GM12878 (cell line): ENCODE data around the gene SHD. TPM values are rescaled to one million over a fixed set of nuclear protein-coding genes. Genes with fewer than 3 reads are reported as not detected.

Experiments
- ATAC-seq: fragments of 200-7000 bp; cut with Tn5 transposase; 3 replicates; pipeline ENCODE4 v1.9.1; 2020; ENCODE audit warnings: mild to moderate bottlenecking, moderate library complexity
- BruUV-seq: library from RNA; stranded (reverse); fragments of 400-500 nt; replicated peaks from 2 replicates; lab custom pipeline; 2021; lab: Mats Ljungman, UMichigan
- CTCF ChIA-PET: fragments of 300-600 bp; sonication (Branson Sonifier 250); formaldehyde crosslinking; extraction: SDS; loops from one replicate; lab custom pipeline; 2021; ENCODE audit warnings: inconsistent platforms; lab: Yijun Ruan, JAX
- POLR2A ChIA-PET: fragments of 350-600 bp; formaldehyde crosslinking; extraction: SDS; loops from one replicate; lab custom pipeline; 2021; ENCODE audit warnings: inconsistent platforms; lab: Charles Lee
- RAD21 ChIA-PET: fragments of 300-600 bp; sonication (Branson Sonifier 250); formaldehyde crosslinking; loops from one replicate; lab custom pipeline; 2023; ENCODE audit warnings: antibody characterized with exemption; ENCODE audit not compliant: unreplicated experiment; lab: Charles Lee
- SMC1A ChIA-PET: fragments of 300-600 bp; sonication (Branson Sonifier 250); formaldehyde crosslinking; loops from one replicate; lab custom pipeline; 2023; ENCODE audit not compliant: unreplicated experiment, uncharacterized antibody; lab: Charles Lee
- DNase-seq: peaks from one replicate; pipeline ENCODE4 v3.0.0-alpha.2; 2011; ENCODE audit warnings: low read depth, low spot score
- FAIRE-seq: peaks from 3 replicates; lab custom pipeline; 2011; peaks lifted over from hg19 to GRCh38; lab: Jason Lieb, UNC
- H2AFZ ChIP-seq: 2 replicates; pipeline ENCODE4 v1.6.0; 2011; ENCODE audit warnings: low read depth, low read length, control low read depth; ENCODE audit not compliant: control insufficient read depth
- H3K27ac ChIP-seq: 2 replicates; pipeline ENCODE4 v1.5.1; 2011; ENCODE audit warnings: control low read depth; ENCODE audit not compliant: control insufficient read depth, insufficient read depth
- H3K27me3 ChIP-seq, 2 experiments: replicated peaks in 1 of 2; 2 replicates each; pipeline versions ENCODE4 v1.6.0 to v1.6.1; 2011; ENCODE audit warnings: low read length in 1 of 2; ENCODE audit not compliant: control insufficient read depth in 2 of 2, insufficient read depth in 2 of 2
- H3K36me3 ChIP-seq, 2 experiments: 2 replicates each; pipeline ENCODE4 v1.5.1; 2011; ENCODE audit warnings: low read length in 1 of 2; ENCODE audit not compliant: control insufficient read depth in 2 of 2, insufficient read depth in 2 of 2
- H3K4me1 ChIP-seq: 2 replicates; pipeline ENCODE4 v1.6.1; 2011; ENCODE audit warnings: mild to moderate bottlenecking, low read length, moderate library complexity, mixed read lengths; ENCODE audit not compliant: control insufficient read depth, insufficient read depth
- H3K4me2 ChIP-seq: 2 replicates; pipeline ENCODE4 v1.6.0; 2011; ENCODE audit warnings: control low read depth; ENCODE audit not compliant: control insufficient read depth, insufficient read depth
- H3K4me3 ChIP-seq: fragments of 200-600 bp; sonication (generic); 2 replicates; pipeline ENCODE4 v1.5.1; 2016
- H3K79me2 ChIP-seq: 2 replicates; pipeline ENCODE4 v1.6.0; 2011; ENCODE audit warnings: low read length; ENCODE audit not compliant: control insufficient read depth, insufficient read depth
- H3K9ac ChIP-seq: 2 replicates; pipeline ENCODE4 v1.8.0; 2011; ENCODE audit warnings: low read length, control low read depth, mixed read lengths; ENCODE audit not compliant: control insufficient read depth, insufficient read depth
- H3K9me3 ChIP-seq: replicated peaks from 3 replicates; pipeline ENCODE4 v1.5.1; 2011; ENCODE audit warnings: mild to moderate bottlenecking, low read length; ENCODE audit not compliant: control insufficient read depth, insufficient read depth
- H4K20me1 ChIP-seq: 2 replicates; pipeline ENCODE4 v1.6.0; 2011; ENCODE audit not compliant: control insufficient read depth, insufficient read depth
- BCL3 ChIP-seq: IDR thresholded peaks from 2 replicates; pipeline ENCODE4 v1.6.1; 2011; ENCODE audit warnings: borderline replicate concordance, low read depth, mild to moderate bottlenecking, moderate library complexity, low read length; ENCODE audit not compliant: insufficient read depth, poor library complexity, severe bottlenecking
- CBX5 ChIP-seq: sonication (generic); IDR thresholded peaks from 2 replicates; pipeline ENCODE4 v1.6.1; 2016; ENCODE audit warnings: low read depth, moderate library complexity, mild to moderate bottlenecking, inconsistent platforms
- CHD2 ChIP-seq: IDR thresholded peaks from 2 replicates; pipeline ENCODE4 v1.6.1; 2011; ENCODE audit warnings: low read depth, low read length, improper control_type of control experiment, borderline replicate concordance
- FOS ChIP-seq: IDR thresholded peaks from 3 replicates; pipeline ENCODE4 v1.6.1; 2011; ENCODE audit warnings: borderline replicate concordance; ENCODE audit not compliant: insufficient read length; ENCODE audit errors: extremely low read depth
- FOXM1 ChIP-seq: IDR thresholded peaks from 2 replicates; pipeline ENCODE4 v1.6.1; 2012; ENCODE audit warnings: low read depth, mild to moderate bottlenecking, inconsistent platforms, low read length, moderate library complexity
- HDAC6 ChIP-seq: fragments of 200-600 bp; sonication (generic); IDR thresholded peaks from one replicate; pipeline ENCODE4 v1.8.0; 2017; ENCODE audit warnings: antibody characterized with exemption; ENCODE audit not compliant: unreplicated experiment
- JUND ChIP-seq: IDR thresholded peaks from 2 replicates; pipeline ENCODE4 v1.6.1; 2012; ENCODE audit warnings: low read depth, mild to moderate bottlenecking, low read length, improper control_type of control experiment, moderate library complexity
- KAT2A ChIP-seq: conservative IDR thresholded peaks from 2 replicates; pipeline ENCODE4 v1.6.1; 2011; ENCODE audit warnings: low read depth, low read length; ENCODE audit not compliant: control insufficient read depth
- LARP7 ChIP-seq: fragments of 450-650 bp; IDR thresholded peaks from 2 replicates; pipeline ENCODE4 v1.6.1; 2017; ENCODE audit warnings: mild to moderate bottlenecking
- MTA2 ChIP-seq: fragments of 450-650 bp; IDR thresholded peaks from 2 replicates; pipeline ENCODE4 v1.6.1; 2016; ENCODE audit warnings: low read depth, mild to moderate bottlenecking, moderate library complexity
- PAX5 ChIP-seq: IDR thresholded peaks from 2 replicates; pipeline ENCODE4 v1.6.1; 2011; ENCODE audit warnings: low read depth, low read length, borderline replicate concordance
- PAX8 ChIP-seq: fragments of 450-650 bp; IDR thresholded peaks from 2 replicates; pipeline ENCODE4 v1.6.1; 2017; ENCODE audit warnings: mild to moderate bottlenecking, moderate library complexity
- PML ChIP-seq: IDR thresholded peaks from 2 replicates; pipeline ENCODE4 v1.6.1; 2012; ENCODE audit warnings: low read length, inconsistent platforms
- POLR2AphosphoS2 ChIP-seq: IDR thresholded peaks from 2 replicates; pipeline ENCODE4 v1.6.1; 2011; ENCODE audit warnings: low read depth, mild to moderate bottlenecking, low read length, improper control_type of control experiment, moderate library complexity
- POU2F2 ChIP-seq: IDR thresholded peaks from 3 replicates; pipeline ENCODE4 v1.6.1; 2011; ENCODE audit warnings: low read depth, mild to moderate bottlenecking, low read length, borderline replicate concordance
- TARDBP ChIP-seq: IDR thresholded peaks from 2 replicates; pipeline ENCODE4 v1.6.1; 2016; ENCODE audit warnings: borderline replicate concordance
- USF1 ChIP-seq: IDR thresholded peaks from 2 replicates; pipeline ENCODE4 v1.6.1; 2011; ENCODE audit warnings: borderline replicate concordance, low read depth, mild to moderate bottlenecking, moderate library complexity, mixed read lengths, low read length; ENCODE audit not compliant: insufficient read depth; ENCODE audit errors: extremely low read length
- WRNIP1 ChIP-seq: IDR thresholded peaks from 2 replicates; pipeline ENCODE4 v1.6.1; 2011; ENCODE audit warnings: low read depth, low read length, improper control_type of control experiment, borderline replicate concordance
- ZBTB33 ChIP-seq: fragments of 450-650 bp; IDR thresholded peaks from 2 replicates; pipeline ENCODE4 v1.6.1; 2017; ENCODE audit warnings: mild to moderate bottlenecking
- ZNF622 ChIP-seq: fragments of 450-650 bp; IDR thresholded peaks from 2 replicates; pipeline ENCODE4 v1.6.1; 2017; ENCODE audit warnings: mild to moderate bottlenecking, inconsistent platforms
- WGBS: methylation state at CpG from one replicate; pipeline ENCODE4 v1.1.6; 2016; ENCODE audit warnings: low lambda C conversion rate; ENCODE audit not compliant: insufficient replicate concordance, insufficient coverage; ENCODE audit errors: missing lambda C conversion rate; 5-methylcytosine and 5-hydroxymethylcytosine counted together
- in situ Hi-C: fragments of 300-500 bp; cut with MboI; formaldehyde crosslinking; loops from 9 replicates; pipeline ENCODE4 v1.14.3; 2018; ENCODE audit warnings: mixed read lengths
- intact Hi-C: fragments of 100-400 bp; cut with micrococcal nuclease; formaldehyde crosslinking; loops from one replicate; pipeline ENCODE4 v1.14.2; 2022; ENCODE audit not compliant: unreplicated experiment
- polyA plus RNA-seq, 11 experiments: library from polyadenylated mRNA; depleted of rRNA in 4 of 11; unstranded in 6 of 11; stranded (reverse) in 5 of 11; fragments of >200 nt; fragmentation: Nextera tagmentation in 4 of 11; fragmentation: Illumina TruSeq in 1 of 11; extraction: Ambion mirVana in 4 of 11; extraction: Trizol in 1 of 11; gene quantifications; 1 replicate in 1 of 11; 2 replicates in 10 of 11; pipeline versions ENCODE4 v1.2.1 to v1.2.3, GENCODE V29; 2011 to 2016; ENCODE audit warnings: inconsistent platforms in 2 of 11, missing spikeins in 2 of 11, low read depth in 1 of 11
- total RNA-seq, 4 experiments: library from RNA; depleted of rRNA in 3 of 4; stranded (reverse); fragments of >200 nt in 3 of 4; fragmentation: Illumina TruSeq in 1 of 4; extraction: Trizol in 1 of 4; gene quantifications; 2 replicates each; pipeline versions ENCODE4 v1.2.1 to v1.2.3, GENCODE V29; 2013 to 2021

The SHD gene
- total and polyA plus RNA-seq, 10 of the 15 experiments (the other 5 are each of a cell fraction or from before 2014, with no cell fraction given), result 0.09 TPM; not detected in 9

GRCh38 chr19:4318460-4318859 lies 39.4 kb downstream of the SHD start:
- no peak for DNase-seq
- Histone ChIP-seq H3K36me3 (no peaks in the 10 kb centered on the region), H4K20me1 (no peaks in the 10 kb centered on the region), H3K4me1 (no peaks in the 10 kb centered on the region), H3K4me2 (no peak overlapping the region), H2AFZ (no peak overlapping the region), H3K79me2 (no peaks in the 10 kb centered on the region), H3K27me3 (no peaks in the 10 kb centered on the region), H3K27ac (no peak overlapping the region), H3K9me3 (no peaks in the 10 kb centered on the region; the same call in 1 of the 3 replicates), H3K4me3 (no peak overlapping the region)
- SMC1A ChIA-PET, result interaction anchor here (0.6 kb wide), 2 partner anchors 15 to 1142 kb away, joined by 3 read pairs; no protein-coding TSS in a partner anchor
- RAD21 ChIA-PET, result no interaction called here
- POLR2A ChIA-PET, result no interaction called here
- no peak for ATAC-seq
- intact Hi-C loops, result no loop called here
- no peak for FAIRE-seq
- CTCF ChIA-PET, result no interaction called here
- BruUV-seq, result no TSS peak
- in situ Hi-C loops, result no loop called here
- 87% methylated on average over 7 of the region's 7 CpGs for WGBS
- no peak for TF ChIP-seq USF1
- TF ChIP-seq FOXM1, result no peak
- no peak for TF ChIP-seq CHD2
- no peak for TF ChIP-seq ZBTB33
- TF ChIP-seq CBX5, result no peak
- no peak for TF ChIP-seq TARDBP
- no peak for TF ChIP-seq BCL3
- no peak for TF ChIP-seq POU2F2
- TF ChIP-seq PAX5, result no peak
- TF ChIP-seq PML, result no peak
- no peak for TF ChIP-seq HDAC6
- no peak for TF ChIP-seq MTA2
- TF ChIP-seq FOS, result no peak
- TF ChIP-seq POLR2AphosphoS2, result no peak
- no peak for TF ChIP-seq ZNF622
- no peak for TF ChIP-seq JUND
- no peak for TF ChIP-seq KAT2A
- TF ChIP-seq LARP7, result no peak
- TF ChIP-seq PAX8, result no peak
- no peak for TF ChIP-seq WRNIP1
- TF ChIP-seq, all 136 proteins: peak for 0
- H3K9ac ChIP-seq, result no peak overlapping the region
